DMS153 treated with DMSO at 0.1 percent for 48 hours (cell line): ENCODE results near the gene RBL2.
A peak's percentile ranks its signal among the peaks of the same experiment; 100 is the strongest.
"Not testable (repeated sequence)": the region's sequence is repeated elsewhere in the genome, so short reads cannot be mapped to it uniquely, and the experiment has no call there.

Experiments
- DNase-seq: peaks from one replicate; lab custom pipeline; 2025; ENCODE audit not compliant: unreplicated experiment; lab: John Stamatoyannopoulos, UW

Gene RBL2

DNA sequence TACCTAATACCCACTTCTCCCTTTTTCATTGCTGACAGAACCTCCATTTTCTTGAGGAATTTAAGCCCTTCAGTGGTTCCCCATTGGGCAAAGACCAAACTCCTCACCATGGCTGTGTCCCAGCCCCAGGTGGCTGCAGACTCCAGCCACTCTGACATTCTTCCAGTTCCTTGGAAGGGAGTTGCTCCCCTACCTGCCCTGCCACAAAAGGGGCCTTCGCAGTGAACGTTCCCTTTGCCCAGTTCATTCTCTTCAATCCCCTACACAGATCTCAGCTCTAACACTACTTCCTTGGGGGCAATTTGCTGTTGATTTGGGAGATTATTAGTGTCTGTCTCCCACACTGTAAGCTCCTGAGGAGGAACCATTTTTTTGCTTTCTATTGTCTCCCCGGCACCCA lies 72.0 kb downstream of the RBL2 start:
- no peak for DNase-seq

DNA sequence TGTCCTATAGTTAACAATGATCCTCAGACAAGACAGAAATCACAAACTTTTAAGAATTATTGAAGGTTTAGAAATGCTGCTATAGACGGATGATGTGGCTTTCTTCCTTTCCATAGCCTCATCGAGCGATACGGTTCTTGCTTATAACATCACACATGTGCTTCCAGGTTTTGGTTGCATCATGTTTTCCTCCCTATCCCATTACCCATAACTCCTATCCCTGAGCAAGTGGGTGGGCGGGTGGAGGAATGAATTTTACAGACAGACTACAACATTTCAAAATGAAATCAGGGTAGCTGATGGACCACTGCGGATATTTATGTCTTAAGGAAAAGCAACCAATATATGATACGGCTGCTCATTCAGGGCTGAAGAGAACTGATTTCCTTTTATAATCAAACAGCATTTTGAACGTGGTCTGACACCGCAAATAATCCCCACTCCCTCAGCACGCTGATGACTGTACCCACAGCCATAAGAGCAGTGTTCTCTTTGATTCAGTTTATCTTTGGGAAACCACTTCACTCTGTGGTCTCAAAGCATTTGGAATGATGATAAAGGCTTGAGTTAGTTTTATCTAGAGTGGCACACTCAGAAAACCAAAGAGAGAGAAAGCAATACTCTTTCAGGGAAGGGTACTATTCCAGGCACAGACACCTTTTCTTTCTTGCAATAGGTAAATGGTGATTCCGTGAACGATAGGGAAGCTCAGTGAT lies 73.4 kb downstream of the RBL2 start:
- DNase-seq = no peak

DNA sequence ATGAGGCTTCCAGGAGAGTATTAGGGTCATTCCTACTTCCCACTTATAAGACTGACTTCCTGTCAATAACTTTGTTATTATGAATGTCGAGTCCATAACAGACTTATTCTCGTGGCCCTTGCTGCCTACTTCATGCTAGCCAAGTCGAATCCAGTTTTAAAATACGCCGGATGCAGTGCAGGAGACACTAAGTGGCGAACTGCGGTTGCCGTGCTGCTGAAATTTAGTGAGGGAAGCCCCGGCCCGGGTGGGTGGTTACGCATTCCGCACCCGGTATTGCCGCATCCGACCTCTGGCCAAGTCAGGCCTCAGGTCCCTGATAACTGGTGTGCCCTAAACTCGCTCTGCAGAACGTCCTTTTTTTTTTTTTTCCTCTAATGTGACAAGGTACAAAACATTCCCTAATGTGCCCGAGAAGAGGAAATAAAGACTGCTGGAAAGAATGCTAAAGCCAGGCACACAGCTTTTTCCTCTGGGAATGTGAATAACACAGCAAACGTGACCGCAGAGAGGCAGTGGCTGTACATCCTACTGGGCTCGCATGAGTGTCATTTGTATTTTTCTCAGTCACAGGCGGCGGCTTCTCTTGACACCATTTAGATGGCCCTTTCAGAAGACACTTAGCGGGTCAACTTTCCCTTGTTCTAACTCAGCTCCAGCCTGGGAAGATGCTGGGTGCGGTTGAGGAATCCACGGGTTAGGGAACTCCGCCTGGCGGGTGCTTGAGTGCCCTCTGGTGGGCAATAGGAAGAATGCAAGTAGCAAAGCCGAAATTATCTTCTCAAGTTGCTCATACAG lies 75.8 kb downstream of the RBL2 start:
- peak; percentile 1 for DNase-seq

DNA sequence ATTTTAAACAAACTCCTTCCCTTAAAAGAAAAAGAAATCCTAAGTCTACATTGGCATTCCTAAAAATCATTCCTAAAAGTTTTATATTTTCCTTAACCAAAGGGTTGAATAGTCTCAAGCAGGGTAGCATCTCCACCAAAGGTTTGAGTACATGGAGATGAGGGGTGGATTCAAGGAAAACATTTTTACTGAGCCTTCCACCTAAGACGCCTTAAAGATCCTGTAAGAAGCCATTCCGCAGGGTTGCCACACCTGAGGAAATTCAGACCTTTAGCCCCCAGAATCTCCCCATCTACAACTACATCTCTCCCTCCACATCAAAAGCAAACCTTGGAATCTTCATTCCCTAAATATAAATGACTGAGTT lies 76.4 kb downstream of the RBL2 start:
- DNase-seq = no peak

DNA sequence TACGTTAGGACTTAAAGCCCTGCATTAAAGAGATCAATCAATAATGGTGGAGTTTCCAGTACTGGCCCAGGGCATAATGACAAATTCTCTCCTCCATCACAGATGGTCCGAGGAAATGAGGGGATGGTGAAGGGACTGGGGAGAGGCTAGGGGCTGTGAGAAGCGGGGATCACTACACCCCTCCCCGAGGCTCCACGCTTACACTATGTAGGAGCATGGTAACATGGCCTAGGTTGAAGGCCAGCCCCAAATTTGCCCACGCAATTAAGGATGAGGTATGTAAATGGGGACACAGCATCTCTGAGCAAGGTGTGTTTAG lies 76.8 kb downstream of the RBL2 start:
- no peak for DNase-seq

DNA sequence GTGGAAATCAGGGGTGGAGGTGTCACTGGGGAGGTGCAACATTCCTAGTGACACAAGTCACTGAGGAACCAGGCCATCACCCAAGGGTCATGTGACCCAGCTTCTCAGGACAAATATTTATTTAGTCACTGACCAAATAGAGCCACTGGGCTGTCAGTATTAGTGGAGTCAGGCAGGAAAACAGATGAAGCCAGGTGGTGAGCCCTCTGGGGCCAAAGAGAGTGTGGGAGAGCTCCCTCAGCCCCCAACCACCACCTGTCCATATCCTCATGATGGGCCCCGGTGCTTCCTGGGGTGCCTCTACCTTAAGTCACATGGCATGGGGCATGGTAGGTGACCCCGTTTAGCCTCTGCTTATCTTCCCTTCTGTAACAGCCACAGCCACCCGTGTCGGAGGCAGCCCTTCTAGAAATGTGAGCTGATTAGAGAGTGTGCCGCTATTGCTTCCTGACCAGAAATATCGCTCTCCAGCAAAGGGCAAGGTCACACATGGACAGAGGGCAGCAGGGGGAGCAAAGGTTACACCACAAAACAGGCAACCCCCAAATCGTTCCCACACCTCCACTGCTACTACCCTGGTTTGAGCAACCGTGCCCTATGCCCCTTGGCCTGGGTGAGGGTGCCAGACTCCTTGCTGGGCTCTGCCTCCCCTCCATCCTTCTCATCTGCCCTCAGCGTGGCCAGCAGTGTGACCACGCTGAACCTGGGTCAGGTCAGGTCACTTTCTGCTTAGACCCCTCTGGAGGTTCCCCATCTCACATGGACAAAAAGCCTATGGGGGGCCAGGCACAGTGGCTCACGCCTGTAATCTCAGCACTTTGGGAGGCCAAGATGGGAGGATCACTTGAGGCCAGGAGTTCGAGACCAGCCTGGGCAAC lies 77.4 kb downstream of the RBL2 start:
- peak; percentile 23 for DNase-seq

DNA sequence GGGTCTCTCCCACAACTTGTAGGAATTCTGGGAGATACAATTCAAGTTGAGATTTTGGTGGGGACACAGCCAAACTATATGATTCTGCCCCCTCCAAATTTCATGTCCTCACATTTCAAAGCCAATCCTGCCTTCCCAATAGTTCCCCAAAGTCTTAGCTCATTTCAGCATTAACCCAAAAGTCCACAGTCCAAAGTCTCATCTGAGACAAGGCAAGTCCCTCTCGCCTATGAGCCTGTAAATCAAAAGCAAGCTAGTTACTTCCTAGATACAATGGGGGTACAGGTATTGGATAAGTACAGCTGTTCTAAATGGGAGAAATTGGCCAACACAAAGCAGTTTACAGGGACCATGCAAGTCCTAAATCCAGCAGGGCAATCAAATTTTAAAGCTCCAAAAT lies 78.5 kb downstream of the RBL2 start:
- not testable (repeated sequence) for DNase-seq

DNA sequence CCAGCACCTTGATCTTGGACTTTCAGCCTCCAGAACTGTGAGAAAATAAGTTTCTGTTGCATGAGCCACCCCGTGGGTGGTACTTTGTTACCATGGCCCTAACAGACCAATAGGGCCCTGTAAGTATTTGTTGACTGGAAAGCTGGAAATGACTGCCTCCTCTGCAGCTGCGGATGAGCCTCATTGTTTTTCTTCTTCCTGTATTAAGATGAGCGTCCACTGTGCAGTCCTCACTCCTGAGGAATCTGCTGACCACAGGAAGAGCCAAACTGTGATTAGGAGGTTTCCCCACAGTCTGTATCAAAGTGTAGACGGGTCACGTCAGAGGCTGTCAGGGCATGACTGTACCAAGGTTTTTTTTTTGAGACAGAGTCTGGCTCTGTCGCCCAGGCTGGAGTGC lies 81.0 kb downstream of the RBL2 start:
- DNase-seq = no peak

DNA sequence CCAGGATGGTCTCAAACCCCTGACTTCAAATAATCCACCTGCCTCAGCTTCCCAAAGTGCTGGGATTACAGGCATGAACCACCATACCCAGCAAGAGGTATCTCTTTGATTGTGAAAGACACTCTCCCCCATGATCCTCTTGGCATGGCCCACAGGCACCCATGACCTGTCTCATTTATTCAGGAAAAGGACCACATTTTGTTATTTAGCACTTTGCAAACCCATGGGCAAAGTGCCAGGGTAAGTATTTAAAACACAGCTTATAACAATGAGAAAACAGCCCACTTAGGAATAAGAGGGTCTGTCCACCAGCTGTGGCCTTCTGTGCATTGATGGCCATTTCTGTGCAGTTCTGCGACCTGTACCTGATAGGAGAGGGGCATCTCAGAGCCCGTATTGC lies 81.5 kb downstream of the RBL2 start:
- no peak for DNase-seq

DNA sequence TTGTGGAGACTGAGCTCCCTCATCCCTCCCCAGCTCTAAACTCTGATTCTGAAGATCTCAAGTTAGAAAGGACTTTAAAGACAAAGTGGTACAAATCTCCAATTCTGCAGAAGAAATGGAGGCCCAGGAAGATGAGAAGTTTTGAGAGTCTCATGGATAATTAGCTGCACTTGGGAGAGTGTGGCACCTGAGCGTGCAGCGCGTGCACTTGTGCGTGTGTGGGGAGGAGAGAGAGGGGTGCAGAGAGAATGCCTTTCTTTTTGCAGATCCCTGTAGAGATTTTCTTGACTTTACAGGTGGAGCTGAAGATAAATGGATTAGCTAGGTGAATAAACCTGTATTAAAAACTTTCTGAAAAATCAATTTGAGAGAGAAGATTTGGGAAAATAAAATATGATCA lies 83.6 kb downstream of the RBL2 start:
- no peak for DNase-seq

DNA sequence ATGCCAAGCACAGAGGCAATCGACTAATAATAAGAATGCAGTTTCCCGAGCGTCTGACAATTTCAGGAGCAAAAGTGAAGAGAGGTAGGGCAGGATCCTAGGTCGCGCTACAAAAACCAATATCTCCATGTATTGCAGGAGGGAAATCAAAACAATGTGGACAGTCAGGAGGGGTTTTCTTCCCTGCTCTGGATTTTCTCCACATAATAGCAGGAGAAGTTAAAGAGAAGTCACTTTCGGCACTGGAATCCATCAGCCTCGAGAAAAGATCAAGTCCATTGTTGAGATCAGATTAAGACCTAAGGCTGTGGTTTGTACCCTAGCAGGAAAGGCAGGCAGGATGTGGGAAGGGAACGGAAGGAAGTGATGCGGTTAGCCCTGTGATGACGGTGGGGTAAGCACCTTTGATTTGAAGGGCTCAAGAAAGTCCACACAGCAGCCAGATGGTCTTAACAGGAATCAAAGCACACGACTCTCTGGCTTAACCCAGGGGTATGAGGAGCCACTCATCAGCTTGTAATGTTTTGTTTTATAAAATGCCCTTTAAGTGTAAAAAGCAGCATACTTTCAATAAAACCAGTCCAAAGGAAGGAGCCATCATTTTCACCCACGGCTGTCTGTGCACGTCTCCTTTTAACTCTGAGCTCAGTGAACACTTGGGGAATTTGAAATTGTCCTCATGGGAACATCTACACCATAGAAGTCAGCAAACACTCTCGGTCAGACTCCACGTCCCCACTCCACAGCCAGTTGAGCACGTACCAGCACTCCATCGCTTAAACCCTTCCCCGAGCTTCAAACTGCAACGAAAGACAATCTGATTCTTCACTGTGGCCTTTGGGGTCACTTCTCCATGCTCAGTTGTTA lies 84.5 kb downstream of the RBL2 start:
- no peak for DNase-seq

DNA sequence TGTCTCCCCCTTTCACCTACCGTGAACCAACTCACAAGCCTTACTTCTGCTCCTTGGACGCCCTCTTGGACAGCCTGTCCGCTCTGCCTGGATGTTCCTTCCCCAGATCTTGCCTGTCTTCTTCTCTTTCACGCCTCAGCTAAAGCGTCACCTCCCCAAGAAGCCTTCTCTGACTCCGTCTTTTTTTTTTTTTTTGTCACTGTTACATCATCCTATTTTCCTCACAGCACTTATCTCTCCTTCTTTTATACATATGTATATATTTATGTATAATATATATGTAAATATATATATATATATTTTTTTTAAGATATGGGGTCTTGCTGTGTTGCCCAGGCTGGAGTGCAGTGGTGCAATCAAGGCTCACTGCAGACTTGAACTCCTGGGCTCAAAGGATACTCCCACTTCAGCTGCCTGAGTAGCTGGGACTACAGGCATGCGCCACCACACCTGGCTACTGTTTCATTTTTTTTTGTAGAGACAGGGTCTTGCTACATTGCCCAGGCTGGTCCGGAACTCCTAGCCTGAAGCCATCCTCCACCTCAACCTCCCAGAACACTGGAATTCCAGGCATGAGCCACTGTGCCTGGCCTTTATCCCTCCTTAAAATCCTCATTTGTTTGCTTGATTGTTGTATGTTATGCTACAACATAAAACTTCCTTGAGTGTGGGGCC lies 85.3 kb downstream of the RBL2 start:
- no peak for DNase-seq

DNA sequence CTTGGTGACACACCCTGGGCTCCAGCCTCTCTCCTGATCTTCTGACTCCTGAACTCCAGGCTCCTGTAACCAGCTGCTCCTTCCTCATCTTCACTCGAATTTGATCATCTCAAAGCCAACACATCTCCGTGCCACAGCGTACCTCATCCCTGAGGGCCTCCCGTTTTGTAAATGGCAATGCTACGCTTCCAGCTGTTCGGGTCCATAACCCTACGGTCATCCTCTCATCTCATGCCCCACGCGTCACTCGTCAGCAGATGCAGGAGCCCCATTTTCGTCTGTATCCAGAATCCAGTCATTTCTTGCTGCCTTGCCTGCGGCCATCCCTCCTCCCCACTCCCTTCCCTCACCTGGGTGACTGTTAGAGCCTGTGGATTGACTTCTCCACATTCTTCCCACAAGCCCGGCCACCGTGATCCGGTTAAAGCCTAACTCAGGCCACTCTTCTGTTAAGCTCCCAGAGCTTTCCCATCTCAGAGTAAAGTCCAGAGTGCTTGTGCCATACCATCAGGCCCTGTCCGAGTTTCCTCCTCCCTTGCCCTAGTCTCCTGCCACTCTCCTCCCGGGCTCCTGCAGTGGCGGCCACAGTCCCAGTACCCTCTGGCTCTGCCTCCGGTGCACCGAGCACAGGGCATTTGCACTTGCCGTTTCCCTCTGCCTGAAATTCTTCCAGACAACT lies 89.0 kb downstream of the RBL2 start:
- no peak for DNase-seq

DNA sequence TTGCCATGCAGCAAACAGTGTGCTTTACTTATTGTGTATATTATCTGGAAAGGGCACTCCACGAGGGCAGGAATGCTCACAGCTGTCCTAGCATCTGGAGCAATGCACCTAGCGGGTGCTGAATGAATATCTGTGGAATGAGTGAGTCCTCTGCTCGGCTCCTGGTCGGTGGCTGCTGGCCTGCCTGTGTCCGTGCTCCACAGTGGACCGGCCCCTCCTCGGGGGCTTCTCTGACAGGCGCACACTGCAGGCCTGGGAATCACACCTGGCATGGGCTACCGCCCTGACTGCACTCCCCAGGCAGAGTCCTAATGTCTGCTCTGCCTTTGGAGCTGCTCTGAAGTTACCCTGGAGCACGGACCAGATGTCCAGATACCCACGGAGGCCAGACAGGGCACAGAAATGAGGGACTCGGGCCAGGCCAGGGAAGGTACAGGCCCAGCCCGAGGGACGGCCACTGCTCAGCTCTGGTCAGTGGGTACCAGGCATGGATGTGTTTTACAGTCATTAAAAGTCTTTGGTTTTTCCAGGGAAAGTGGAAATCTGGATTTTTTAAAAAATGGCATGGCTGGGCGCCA lies 89.8 kb downstream of the RBL2 start:
- no peak for DNase-seq

DNA sequence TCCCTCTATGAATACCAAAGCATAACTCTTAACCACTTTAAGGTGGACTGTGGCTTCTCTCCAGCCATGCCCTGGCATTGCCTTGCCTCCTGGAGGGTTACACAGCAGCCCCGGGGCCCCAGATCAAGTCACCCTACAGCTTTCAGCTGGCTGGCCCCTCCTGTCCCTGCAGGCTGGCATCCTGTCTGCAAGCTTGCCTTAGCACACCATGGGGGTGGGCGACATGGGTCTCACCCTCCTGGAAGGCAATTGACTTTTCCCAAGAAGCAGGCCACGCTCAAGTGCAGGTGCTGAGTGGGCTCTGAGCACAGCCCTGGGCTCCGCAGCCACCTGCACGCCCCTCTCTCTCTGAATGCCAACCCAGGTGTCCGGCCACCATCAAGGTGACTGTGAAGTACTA lies 94.5 kb downstream of the RBL2 start:
- DNase-seq = no peak

DNA sequence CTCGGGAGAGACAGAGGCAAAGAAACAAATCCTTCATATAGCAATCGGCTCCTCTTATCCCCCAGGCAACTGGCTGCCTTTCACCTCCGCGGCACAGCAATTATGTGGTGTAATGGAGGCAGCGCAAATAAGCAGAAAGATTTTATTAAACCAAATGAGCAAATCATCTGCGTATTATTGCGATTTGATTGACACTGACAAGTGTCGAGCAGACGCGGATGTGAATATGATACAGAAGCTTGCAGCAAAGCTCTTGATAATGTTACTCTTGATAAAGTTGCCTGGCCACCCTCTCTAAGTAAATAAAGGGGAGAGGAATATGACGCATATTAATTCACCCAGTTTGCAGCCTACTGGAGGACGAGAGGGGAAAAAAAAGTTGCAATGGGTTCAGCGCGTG lies 95.2 kb downstream of the RBL2 start:
- peak; percentile 2 for DNase-seq

DNA sequence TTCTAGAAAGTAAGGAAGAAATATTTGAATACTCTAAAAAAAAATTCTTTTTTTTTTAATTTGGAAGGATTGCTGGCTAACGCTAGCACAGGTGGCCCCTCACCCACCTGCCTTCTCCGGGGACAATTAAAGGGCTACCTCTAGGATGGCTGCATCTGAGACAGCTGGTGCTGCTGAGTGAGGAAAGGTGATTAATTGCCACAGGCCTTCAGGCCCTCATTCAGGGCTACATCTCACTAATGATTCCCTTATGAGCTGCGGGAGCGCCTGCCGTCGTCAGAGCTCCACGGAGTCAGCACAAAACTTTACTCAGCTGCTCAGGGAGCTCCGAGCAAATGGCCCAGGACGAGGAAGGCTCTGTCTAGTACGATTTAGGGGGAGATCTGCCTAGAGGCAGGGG lies 95.8 kb downstream of the RBL2 start:
- no peak for DNase-seq

DNA sequence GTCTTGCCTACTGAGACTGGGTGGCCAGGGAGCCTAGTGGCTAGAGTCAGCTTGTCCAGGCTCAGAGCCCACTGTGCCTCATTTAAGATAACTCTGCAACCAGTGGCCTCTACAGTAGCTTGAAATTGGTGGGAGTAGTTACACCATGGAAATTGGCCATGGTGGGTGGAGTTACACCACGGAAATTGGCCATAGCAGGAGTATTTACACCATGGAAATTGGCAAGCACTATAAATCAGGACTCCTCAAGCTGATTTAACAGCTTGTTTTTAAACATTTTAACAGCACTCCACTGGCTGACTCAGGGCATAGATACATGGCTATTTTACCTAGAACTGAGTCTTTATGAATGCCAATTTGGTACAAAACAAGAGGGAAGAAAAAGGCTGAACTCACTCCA lies 96.5 kb downstream of the RBL2 start:
- no peak for DNase-seq

DNA sequence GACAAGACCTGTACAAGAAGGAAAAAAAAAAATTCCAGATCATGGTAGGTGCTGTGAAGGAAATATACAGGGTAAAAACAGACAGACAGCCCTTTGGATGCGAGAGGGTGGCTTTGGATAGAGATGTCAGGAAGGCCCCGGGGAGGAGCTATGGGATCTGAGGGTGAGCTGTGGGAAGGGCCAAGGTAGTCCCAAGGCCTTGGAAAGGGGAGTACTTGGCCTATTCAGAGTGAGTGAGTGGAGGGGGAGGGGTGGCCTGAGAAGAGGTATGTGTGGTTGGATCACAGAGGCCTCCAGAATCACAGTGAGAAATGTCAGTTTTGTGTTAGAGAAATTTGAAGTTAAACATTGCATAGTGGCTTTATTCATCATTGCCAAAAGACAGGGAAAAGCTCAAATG lies 99.9 kb downstream of the RBL2 start:
- no peak for DNase-seq

DNA sequence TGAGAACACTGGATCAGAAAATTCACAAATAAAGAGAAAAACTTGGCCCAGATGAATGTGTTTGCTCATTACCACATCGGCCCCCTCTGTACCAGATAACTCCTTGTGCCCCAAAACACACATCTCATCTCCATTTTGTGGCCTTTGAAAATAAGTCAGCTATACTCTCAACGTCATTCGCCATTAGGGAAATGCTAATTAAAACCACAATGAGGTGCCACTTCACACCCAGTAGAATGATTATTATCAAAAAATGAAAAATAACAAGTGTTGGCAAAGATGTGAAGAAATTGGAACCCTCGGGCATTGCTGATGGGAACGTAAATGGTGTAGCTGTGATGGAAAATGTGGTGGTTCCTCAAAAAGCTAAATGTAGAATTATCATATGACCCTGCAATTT lies 103.4 kb downstream of the RBL2 start:
- no peak for DNase-seq
